ENCODE results near the gene PRSS2.

Gene PRSS2

GRCh38 chr7:142787783-142788182 lies 17.0 kb downstream of the PRSS2 start:
- no peak for DNase-seq

GRCh38 chr7:142788303-142789289 lies 17.8 kb downstream of the PRSS2 start:
- DNase-seq, result no peak

GRCh38 chr7:142789441-142789840 lies 18.7 kb downstream of the PRSS2 start:
- DNase-seq, result no peak

GRCh38 chr7:142790056-142790455 lies 19.3 kb downstream of the PRSS2 start:
- no peak for DNase-seq

GRCh38 chr7:142790555-142790954 lies 19.8 kb downstream of the PRSS2 start:
- DNase-seq, result no peak

- no peak for DNase-seq
Measured at GRCh38 chr7:142791502-142791901, 20.7 kb downstream of the PRSS2 start.

- no peak for DNase-seq
Measured at GRCh38 chr7:142792129-142792528, 21.4 kb downstream of the PRSS2 start.

GRCh38 chr7:142792593-142792992 lies 21.8 kb downstream of the PRSS2 start:
- DNase-seq, result no peak

GRCh38 chr7:142793156-142793555 lies 22.4 kb downstream of the PRSS2 start:
- no peak for DNase-seq

GRCh38 chr7:142795339-142795863 lies 24.6 kb downstream of the PRSS2 start:
- DNase-seq, result no peak

GRCh38 chr7:142796001-142796500 lies 25.3 kb downstream of the PRSS2 start:
- DNase-seq, result no peak

- no peak for DNase-seq
Measured at GRCh38 chr7:142796501-142797390, 26.0 kb downstream of the PRSS2 start.

- DNase-seq, result no peak
Measured at GRCh38 chr7:142797391-142798377, 26.9 kb downstream of the PRSS2 start.

- no peak for DNase-seq
Measured at GRCh38 chr7:142798451-142799436, 28.0 kb downstream of the PRSS2 start.

- no peak for DNase-seq
Measured at GRCh38 chr7:142799437-142799835, 28.7 kb downstream of the PRSS2 start.

GRCh38 chr7:142800088-142800487 lies 29.3 kb downstream of the PRSS2 start:
- no peak for DNase-seq

- no peak for DNase-seq
Measured at GRCh38 chr7:142800699-142801260, 30.0 kb downstream of the PRSS2 start.

- DNase-seq, result no peak
Measured at GRCh38 chr7:142801601-142802295, 31.0 kb downstream of the PRSS2 start.

- no peak for DNase-seq
Measured at GRCh38 chr7:142802301-142802700, 31.5 kb downstream of the PRSS2 start.

- DNase-seq, result no peak
Measured at GRCh38 chr7:142803901-142804300, 33.1 kb downstream of the PRSS2 start.

Measured in NCI-H187 (cell line).